ENCODE results near the gene CTNNA1. TPM values are rescaled to one million over a fixed set of nuclear protein-coding genes. Genes with fewer than 3 reads are reported as not detected.

CTNNA1 gene
- total and polyA plus RNA-seq, 8 donors: 53.9 to 193 (median 108) TPM

DNA sequence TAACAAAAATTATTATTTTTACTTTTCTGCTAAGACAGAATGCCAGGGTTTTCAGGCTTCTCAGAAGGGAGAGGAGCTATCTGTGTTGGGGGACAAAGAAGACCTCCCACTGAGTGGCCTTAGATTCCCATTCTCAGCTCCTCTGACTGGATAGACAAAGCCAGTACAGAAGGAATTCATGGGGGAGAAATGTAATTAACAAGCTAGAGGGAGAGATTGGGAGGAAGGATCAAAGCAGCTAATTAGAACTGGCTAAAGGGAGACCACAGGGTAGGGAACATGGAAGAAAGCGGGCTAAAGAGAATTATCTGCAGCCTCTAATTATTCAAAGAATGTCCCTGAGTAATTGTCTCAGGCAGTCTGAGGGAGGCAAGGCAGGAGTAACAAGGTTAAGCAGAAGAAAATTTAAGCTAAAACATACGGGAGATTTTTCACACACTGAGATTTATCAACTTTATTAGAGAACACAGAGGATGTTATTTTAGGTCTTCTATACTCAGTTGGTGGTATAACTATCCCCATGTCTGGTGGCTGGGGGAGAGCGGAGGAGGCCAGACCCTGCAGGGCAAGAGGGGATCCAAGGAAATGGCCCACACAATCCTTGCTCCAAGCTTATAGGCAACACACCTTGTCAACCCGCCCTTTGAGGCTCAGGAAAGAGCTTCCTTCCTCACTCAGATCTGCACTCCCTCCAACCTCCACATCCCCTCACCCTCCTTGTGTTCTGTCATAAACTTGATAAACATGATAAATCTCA lies 209.6 kb downstream of the CTNNA1 start:
- Histone ChIP-seq H3K9me3 (no peaks in the 10 kb centered on the region), H3K36me3 (no peaks in the 10 kb centered on the region), H3K4me1 (peaks cover 25 to 43% (median 32%) of the 10 kb centered on the region in 3 donors), H3K4me3 (no peak overlapping the region), H3K27ac (no peak overlapping the region), H3K27me3 (no peaks in the 10 kb centered on the region)
- TF ChIP-seq, protein P1, sequence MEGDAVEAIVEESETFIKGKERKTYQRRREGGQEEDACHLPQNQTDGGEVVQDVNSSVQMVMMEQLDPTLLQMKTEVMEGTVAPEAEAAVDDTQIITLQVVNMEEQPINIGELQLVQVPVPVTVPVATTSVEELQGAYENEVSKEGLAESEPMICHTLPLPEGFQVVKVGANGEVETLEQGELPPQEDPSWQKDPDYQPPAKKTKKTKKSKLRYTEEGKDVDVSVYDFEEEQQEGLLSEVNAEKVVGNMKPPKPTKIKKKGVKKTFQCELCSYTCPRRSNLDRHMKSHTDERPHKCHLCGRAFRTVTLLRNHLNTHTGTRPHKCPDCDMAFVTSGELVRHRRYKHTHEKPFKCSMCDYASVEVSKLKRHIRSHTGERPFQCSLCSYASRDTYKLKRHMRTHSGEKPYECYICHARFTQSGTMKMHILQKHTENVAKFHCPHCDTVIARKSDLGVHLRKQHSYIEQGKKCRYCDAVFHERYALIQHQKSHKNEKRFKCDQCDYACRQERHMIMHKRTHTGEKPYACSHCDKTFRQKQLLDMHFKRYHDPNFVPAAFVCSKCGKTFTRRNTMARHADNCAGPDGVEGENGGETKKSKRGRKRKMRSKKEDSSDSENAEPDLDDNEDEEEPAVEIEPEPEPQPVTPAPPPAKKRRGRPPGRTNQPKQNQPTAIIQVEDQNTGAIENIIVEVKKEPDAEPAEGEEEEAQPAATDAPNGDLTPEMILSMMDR (IDR thresholded peaks at IDR 0.05): no peak
- DNase-seq (no peak), FAIRE-seq (no peak), ATAC-seq (no peak)
- 89 to 92% methylated on average over 4 of the region's 4 CpGs for WGBS, 2 donors
- intact Hi-C loops (cut with DNase I): no loop called here

DNA sequence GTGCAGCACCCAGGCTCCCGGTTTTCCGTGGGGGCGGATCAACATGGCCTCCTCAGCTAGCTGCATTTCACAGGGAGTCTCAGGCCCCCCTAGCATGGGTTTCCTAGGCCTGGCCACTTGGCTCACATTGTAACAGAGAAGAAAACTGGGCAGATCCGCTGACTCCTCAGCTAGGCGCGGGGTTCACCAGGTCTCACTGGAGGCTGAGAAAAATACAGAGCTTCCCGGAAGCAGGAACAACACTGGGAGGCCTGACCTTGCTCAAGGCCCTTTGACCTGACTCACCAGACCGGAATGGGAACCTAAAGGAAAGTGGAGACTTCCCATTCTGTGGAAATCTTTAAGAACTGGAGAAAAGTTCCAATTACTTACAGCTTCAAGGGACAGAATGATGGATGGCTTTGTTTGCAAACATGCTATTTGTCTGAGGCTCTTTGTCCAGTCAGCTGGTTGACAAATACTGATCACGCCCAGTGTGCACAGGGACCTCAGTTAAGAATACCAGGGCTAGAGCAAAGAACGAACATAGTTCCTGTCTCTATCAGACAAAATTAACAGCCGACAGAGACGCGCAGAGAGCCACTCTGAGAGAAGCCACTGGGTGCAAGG lies 210.6 kb downstream of the CTNNA1 start:
- peak in 1 of 6 donors; percentile 24 for DNase-seq
- intact Hi-C loops (cut with DNase I): no loop called here
- no peak for FAIRE-seq
- peak in 3 of 4 donors; percentile 10 to 32 (median 11) for ATAC-seq
- H3K27me3 ChIP-seq: no peaks in the 10 kb centered on the region
- H3K9me3 ChIP-seq: no peaks in the 10 kb centered on the region
- H3K27ac ChIP-seq: peak overlapping the region in 2 of 4 donors; percentile 13 to 23
- 64 to 71% methylated on average over 13 of the region's 13 CpGs for WGBS, 2 donors
- TF ChIP-seq, protein P1 (IDR thresholded peaks at IDR 0.05): no peak
- H3K4me3 ChIP-seq: no peak overlapping the region
- H3K4me1 ChIP-seq: peaks cover 25 to 48% (median 38%) of the 10 kb centered on the region in 3 donors
- H3K36me3 ChIP-seq: no peaks in the 10 kb centered on the region

DNA sequence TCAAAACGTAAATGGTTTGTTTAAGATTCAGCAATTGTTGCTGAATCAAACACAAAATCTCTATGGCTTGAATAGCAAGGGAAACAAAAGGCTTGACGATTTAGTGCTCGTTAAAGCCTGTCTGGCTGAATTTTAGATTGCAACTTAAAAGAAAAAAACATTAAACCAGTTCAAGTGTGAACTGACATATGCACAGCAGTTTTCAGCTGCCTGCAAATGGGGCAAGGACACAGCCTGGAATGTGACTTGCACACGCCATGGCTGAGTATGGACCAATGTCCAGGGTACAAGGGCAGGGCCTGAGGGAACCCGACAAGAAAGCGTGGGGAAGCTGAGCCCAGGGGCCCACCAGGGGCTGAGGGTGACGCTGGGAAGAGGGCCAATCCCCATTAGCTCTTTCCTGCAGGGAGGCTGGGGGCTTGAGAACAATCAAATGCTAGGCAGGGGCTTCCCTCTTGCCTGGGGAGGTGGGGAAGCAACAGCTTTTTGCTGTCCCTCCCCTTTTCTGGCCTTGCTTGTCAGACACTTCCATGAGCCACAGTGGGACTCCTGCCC lies 211.5 kb downstream of the CTNNA1 start:
- Histone ChIP-seq H3K27ac (no peak overlapping the region), H3K4me3 (no peak overlapping the region), H3K9me3 (no peaks in the 10 kb centered on the region), H3K27me3 (no peaks in the 10 kb centered on the region), H3K4me1 (peaks cover 25 to 56% (median 38%) of the 10 kb centered on the region in 3 donors), H3K36me3 (no peaks in the 10 kb centered on the region)
- ATAC-seq: peak in 1 of 4 donors; percentile 15
- intact Hi-C loops (cut with DNase I): no loop called here
- no peak for FAIRE-seq
- DNase-seq: no peak
- 36 to 39% methylated on average over 7 of the region's 7 CpGs for WGBS, 2 donors
- TF ChIP-seq, protein P1 (IDR thresholded peaks at IDR 0.05): no peak

DNA sequence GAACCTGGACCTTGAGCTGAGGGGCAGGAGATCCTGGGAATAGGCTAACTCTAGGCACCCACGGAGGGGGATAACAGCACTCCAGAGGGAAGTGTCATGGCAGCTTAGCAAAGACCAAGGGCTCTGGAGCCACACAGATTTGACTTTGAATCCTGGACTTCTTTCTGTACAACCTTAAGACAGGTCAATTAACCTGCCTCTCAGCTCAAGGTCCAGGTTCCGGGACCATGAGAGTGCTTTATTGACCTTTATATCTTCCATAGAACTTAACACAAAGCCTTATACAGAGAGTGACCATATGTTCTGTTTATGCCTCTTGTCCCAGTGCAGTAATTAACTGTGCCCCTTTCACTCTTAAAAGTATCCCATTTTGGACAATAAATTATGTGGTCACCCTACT lies 212.4 kb downstream of the CTNNA1 start:
- no peaks in the 10 kb centered on the region for H3K27me3 ChIP-seq
- H3K4me3 ChIP-seq: no peak overlapping the region
- DNase-seq (no peak), FAIRE-seq (no peak), ATAC-seq (no peak)
- WGBS, 2 donors: 69 to 73% methylated on average over 2 of the region's 2 CpGs
- TF ChIP-seq, protein P1 (IDR thresholded peaks at IDR 0.05): no peak
- no peaks in the 10 kb centered on the region for H3K9me3 ChIP-seq
- H3K36me3 ChIP-seq: no peaks in the 10 kb centered on the region
- intact Hi-C loops (cut with DNase I): no loop called here
- peaks cover 30 to 56% (median 44%) of the 10 kb centered on the region in 3 donors for H3K4me1 ChIP-seq
- no peak overlapping the region for H3K27ac ChIP-seq

Measured in pancreas (tissue), 10 donors.